ENCODE results near the gene NCOA3.

NCOA3 gene

DNA sequence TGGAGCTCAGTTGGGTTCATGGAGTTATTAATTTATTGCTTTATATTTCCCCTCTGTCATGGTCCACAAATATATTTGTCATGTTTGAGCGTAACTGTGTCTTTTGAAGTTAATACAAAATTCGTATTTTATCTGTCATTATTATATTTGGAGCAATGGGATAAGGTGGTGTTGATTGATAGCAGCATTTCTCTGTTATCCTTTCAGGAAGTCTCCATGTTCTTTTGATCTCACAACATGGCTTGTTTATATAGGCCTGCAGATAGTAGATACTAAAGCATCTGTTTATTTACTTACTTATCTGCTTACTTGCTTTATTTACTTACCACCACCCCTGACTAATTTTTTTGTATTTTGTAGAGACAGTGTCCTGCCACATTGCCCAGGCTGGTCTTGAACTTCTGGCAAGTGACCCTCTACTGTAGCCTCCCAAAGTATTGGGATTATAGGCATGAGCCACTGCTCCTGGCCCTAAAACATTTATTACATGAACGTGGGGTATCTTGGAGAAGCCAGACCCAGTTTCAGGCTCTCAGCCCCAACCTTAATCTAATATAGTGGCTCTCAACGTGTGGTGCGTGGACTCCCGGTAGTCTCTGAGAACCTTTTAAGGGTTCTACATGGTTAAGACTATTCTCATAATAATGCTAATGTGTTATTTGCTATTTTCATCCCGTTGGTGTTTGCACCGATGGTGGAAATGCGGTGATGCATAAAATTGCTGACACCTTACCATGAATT lies 104.2 kb downstream of the NCOA3 start:
- no peak for DNase-seq

DNA sequence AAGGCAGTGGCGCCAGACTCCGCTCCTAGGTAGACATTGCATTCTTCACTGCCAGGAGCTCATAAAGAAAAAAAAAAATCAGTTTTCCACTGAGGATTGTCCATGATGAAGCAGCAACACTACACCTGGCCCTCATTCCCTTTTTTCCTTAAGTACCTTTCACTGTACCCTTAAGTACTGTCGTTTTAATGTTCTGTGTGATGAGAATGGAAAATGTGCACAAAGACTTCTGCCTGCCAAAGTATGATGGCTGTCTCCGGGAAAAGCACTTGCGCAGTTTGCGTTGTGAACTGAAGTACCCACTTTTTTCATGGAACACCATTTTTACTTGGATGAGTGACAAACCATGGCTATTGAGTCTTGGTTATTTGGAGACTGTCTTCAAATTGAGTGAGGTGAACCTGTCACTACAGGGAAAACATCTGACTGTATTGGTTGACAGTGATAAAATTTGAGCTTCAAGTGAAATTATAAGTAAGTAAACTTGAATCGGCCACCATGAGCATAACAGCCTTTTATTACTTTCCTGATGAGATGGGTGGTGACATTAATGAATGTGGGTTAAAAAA lies 104.8 kb downstream of the NCOA3 start:
- DNase-seq, result no peak

DNA sequence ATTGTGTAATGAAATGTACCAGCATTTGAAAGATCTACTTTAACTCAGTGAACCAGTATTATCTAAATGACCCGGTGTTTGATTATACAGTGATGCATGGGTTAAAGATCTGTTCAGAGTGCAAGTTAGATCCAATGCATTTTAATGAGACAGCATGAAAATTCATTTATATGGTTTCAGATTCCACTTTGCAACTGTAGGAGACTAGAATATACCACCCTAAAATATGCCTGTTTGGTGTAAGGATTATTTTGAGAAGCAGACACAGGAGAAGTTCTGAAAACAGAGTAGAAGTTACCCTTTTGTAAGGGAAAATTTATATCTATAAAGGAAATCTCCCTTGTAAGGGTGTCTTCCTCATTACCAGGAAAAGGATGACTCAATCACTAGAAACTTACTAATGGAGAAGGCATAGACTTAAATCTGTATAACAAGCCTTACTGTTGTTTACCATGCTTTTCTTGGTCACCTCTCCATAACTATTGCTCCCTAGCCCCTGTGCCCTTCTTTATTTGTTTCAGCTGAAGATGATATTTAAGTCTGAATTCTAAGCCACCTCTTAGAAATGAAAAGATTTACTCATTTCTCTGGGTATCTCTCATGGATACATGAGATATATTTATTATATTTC lies 105.4 kb downstream of the NCOA3 start:
- peak; percentile 54 for DNase-seq

DNA sequence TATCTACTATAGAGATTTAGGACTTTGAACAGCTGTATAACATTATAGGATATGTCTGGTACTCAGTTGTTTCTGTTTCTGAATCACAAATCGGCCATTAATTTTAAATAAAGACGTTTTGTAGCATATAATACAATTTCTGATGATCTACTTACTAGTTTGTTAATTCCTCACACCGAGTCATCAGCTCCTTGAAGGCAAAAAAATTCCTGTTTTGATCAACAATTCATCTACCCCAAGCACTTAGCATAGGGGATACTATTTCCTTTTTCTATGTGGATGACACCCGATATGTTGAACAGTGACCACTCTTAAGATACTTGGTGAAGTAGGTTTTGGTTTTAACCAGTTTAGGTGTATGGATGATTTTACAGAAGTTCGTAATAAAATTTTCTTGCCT lies 107.3 kb downstream of the NCOA3 start:
- no peak for DNase-seq

DNA sequence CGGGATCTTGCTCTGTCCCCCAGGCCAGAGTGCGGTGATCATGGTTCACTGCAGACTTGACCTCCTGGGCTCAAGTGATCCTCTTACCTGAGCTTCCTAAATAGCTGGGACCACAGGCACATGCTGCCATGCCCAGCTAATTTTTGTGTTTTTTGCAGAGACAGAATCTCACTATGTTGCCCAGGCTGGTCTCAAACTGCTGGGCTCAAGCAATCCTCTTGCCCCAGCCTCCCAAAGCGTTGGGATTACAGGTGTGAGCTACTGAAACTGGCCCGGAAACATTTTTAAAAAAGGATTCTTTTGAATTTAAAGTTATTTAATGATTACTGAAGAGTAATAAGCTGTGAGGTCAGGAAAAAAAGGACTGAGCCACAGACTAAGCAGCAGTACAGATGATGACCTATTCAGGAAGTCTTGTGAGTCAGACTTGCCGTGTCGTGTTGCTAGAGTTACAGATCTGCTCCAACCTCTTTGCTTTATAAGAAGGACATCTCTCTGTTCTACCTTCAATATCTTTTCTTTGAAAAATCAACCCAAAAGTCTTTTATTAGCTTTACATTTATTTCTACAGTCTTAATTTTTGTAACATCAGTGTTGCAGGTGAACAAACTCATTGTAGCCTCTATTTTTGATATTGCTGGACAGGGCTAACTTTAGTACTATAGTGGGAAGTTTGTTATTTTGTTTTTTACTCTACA lies 108.7 kb downstream of the NCOA3 start:
- DNase-seq, result peak; percentile 67

DNA sequence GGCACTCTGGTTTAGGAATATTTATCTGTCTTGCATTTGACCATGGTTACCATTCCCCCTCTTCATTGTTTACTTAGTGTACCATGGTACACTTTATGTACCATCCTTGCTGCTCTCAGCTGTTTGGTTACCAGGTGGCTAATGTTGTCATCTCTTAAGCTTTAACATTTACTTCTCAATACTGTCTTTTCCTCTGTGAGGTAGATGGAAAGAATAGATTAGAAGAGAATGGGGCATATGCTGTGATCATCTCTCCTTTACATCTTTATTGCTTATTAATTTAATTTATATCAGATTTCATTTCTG lies 109.2 kb downstream of the NCOA3 start:
- no peak for DNase-seq

DNA sequence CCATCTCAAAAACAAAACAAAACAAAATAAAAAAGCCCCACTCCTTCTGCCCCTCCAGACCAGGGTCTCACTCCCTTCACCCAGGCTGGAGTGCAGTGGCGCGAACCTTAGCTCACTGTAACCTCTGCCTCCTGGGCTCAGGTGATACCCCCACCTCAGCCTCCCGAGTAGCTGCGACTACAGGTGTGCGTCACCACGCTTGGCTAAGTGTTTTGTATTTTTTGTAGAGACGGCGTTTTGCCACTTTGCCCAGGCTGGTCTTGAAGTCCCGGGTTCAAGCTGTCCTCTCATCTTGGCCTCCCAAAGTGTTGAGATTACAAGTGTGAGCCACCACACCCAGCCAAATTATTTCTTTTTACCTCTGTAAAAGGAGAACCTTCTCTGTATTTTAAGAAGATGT lies 110.1 kb downstream of the NCOA3 start:
- no peak for DNase-seq

DNA sequence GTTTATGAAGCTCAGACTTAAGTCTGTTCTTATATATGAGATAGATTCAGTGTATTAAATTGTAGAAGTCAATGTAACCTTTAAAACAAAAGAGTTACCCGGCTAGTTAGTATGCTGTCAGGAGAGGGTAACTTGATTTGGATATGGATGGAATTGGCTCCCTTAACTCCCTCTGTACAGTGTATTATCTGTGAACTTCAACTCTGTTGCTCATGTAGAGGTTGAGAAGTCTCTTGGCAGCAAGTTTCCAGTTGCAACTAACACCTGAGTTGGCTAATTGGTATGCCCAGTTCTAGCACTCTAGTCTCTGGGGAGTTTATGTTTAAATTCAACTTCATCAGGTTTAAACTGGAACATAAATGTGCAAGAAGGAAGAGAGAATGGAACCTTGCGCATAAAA lies 111.0 kb downstream of the NCOA3 start:
- no peak for DNase-seq

DNA sequence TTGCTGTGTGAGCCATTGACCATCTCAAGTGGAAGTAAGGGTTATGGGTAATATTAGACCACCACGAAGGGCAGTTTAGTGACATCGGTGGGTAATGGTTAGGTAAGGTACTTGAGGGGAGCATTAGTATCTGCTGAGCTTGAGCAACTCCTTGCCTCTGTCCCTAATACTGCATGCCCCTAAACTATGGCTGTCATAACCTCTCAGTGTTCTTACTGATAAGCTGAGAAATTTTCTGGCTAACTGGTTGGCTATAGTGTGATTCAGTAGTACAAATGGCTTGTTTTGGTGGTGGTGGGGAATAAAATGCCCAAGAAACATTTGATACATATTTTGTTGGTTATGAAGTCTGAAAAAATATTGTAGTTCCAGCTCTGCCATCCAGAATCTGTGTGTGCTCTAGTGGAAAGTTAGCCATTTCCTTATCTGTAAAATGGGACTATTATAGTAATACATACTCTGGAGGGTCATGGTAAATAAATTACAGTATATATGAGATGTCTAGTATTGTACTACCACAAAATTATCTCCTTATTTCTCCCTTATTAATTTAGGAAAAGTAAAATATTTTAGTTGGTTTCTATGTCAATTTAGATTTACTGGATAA lies 113.1 kb downstream of the NCOA3 start:
- no peak for DNase-seq

DNA sequence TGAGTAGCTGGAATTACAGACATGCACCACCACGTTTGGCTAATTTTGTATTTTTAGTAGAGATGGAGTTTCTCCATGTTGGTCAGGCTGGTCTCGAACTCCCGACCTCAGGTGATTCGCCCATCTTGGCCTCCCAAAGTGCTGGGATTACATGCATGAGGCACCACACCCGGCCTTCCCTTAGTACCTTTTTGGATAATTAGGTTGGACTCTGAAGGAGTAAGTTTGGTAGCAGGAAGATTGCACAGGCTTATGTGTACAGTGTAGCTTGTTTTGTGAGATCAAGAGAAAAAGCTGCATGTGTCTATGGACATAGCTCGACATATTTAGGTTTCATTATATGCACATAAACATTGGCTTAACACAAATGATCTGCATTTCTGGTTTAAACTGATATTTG lies 116.8 kb downstream of the NCOA3 start:
- DNase-seq, result no peak

DNA sequence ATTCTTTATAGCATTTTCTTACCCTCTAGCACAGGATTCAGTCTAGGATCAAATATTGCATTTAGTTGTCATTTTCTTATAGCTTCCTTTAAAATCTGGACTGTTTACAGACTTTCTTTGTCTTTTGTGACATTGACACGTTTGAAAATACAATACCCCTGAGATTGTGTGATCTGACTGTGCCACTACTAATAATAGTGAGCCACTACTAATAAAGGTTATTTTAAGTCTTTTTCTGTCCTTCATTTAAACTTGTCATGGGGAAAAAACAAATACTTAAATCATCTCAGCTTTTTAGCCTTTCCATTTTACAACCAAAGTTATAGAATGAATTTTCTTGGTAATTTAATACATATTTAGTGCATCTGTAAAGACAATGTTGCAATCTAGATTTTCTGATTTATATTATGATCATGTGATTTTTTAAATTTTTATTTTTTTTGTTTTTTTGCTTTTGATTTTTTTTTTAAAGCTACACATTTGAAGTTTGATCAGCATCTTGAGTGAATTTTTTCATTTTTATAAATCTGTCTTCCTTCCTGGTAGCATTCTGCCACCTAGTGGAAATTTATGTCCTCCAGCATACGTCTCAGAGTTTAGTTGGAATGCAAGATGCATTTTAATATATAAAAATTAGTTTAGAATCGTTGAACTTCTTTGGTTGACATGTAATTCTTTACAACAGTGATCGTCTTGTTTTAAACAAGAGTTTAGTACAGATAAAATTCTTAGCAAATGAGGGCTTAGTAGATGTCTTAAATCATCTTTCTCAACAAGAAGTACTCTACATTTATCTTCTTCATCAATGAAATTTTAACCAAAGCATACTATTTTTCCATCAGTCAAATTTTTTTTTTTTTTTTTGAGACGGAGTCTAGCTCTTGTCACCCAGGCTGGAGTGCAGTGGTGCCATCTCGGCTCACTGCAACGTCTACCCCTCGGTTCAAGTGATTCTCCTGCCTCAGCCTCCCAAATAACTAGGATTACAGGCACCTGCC lies 119.4 kb downstream of the NCOA3 start:
- DNase-seq, result peak; percentile 85

DNA sequence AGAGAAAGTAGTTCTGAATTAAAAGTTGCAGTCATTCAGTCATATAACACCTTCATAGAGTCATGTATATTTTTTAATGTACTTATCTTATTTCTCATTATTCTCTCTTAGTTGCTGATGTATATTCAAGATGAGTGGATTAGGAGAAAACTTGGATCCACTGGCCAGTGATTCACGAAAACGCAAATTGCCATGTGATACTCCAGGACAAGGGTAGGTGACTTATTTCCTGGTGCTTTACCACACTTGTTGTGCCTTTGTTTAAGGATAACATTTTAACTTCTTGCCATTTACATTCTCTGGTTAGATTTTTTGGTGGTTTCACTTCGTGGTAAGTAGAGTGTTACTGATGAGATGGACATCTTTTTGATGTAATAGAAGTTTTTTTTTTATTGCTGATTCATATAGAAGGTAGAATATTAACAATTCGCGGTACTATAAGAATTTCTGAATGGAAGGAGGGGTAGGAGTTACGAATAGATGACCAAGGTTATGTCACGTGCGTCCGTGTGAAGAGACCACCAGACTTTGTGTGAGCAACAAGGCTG lies 120.5 kb downstream of the NCOA3 start:
- no peak for DNase-seq

DNA sequence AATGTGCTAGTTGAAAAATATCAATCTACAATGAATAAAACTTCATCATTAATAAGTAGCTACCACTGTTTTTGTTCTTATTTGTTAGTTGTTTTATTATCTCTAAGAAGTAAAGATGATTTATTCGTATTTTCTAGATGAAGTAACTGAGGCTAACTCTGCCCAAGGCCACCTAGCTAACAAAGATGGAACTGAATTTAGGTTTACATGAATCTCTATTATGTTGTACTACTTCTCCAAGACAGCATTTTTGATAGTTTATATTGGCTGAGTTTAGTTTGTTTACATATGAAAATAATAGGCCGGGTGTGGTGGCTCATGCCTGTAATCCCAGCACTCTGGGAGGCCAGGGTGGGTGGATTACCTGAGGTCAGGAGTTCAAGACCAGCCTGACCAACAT lies 121.5 kb downstream of the NCOA3 start:
- DNase-seq, result no peak

DNA sequence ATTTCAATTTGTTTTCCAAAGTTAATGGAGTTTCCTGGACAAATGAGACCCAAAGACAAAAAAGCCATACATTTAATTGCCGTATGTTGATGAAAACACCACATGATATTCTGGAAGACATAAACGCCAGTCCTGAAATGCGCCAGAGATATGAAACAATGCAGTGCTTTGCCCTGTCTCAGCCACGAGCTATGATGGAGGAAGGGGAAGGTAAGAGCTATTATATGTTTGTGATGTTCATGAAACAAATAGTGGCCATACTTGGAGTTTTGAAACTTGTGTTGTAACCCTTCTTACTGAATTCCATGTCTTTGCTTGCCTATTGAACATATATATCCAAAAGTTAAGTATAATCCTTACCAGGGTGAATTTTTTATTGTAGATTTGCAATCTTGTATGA lies 125.9 kb downstream of the NCOA3 start:
- no peak for DNase-seq

DNA sequence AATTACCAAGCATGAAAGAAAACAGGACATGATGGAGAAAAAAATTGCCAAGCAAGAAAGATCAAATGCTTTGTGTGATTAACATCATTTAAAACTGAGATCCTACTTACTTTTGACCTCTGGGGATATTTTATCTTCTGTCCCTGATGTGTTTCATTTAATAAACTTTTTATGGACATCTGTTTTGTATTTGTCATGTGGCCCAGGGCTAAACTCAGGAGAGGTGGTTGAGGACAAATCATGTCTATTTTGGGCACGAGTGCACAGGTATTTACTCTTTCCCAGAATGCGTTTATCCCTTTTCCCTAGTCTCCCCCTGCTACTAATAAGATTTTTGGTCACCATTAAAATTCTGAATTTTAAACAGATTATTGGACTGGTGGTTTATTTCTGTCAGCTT lies 128.2 kb downstream of the NCOA3 start:
- DNase-seq, result no peak

DNA sequence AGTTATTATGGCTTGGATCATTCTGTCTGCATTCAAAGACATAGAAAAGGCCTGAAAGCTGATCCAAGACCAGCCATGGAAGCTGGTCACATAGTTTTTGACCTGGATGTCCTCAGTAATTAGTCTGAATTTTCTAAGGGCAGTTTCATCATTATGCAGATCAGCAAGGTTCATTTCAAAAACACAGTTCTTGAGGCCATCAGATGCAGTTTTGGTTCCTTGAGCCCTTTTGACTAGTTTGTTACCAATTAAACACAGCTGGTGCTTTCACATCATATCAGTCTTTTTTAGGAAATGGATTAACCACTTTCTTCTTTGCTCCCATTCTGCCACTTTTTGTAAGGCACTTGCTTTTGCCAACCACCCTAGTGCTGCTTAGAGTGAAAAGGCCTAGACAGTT lies 129.4 kb downstream of the NCOA3 start:
- DNase-seq, result no peak

DNA sequence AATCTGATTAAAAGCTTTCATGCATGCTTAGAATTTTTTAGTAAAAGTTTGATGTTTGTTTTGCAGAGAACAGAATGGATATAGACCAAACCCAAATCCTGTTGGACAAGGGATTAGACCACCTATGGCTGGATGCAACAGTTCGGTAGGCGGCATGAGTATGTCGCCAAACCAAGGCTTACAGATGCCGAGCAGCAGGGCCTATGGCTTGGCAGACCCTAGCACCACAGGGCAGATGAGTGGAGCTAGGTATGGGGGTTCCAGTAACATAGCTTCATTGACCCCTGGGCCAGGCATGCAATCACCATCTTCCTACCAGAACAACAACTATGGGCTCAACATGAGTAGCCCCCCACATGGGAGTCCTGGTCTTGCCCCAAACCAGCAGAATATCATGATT lies 133.6 kb downstream of the NCOA3 start:
- no peak for DNase-seq

DNA sequence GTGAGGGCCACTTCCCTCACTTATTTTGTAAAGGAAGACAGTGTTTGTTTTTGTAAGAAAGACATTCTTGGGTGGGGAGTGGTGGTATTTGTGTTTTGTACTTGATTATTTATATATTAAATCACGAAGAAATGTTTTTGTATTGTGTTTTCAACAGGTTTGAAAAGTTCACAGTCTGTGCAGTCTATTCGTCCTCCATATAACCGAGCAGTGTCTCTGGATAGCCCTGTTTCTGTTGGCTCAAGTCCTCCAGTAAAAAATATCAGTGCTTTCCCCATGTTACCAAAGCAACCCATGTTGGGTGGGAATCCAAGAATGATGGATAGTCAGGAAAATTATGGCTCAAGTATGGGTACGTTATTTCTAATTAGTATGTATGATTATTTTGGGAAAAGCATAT lies 137.2 kb downstream of the NCOA3 start:
- DNase-seq, result no peak

DNA sequence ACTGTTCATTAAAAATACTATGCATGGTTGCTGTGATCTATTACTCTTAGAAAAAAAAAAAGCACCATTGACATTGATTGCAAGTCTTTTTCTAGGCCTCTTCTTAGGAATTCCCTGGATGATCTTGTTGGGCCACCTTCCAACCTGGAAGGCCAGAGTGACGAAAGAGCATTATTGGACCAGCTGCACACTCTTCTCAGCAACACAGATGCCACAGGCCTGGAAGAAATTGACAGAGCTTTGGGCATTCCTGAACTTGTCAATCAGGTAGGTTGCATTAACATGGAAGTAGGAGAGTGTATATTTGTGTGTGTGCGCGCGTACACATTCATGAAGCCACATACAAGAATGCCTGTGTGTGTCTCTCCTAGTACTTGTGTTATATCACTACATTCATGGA lies 140.4 kb downstream of the NCOA3 start:
- DNase-seq, result no peak

DNA sequence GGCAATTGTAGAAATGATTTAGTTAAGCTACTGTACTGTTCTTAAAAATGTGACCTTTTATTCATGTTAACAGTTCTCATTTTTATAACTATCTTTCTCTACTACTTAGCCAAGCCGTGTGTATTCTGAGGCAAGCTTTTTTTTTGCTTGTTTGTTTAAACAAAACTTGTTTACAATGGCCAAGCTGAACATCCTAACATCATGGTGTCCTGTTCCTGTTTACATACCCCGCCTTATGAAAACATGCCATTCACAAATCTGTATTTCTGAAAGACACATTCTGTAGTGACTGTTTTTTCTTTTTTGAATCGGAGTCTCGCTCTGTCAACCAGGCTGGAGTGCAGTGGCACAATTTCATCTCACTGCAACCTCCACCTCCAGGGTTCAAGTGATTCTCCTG lies 140.9 kb downstream of the NCOA3 start:
- no peak for DNase-seq

DNA sequence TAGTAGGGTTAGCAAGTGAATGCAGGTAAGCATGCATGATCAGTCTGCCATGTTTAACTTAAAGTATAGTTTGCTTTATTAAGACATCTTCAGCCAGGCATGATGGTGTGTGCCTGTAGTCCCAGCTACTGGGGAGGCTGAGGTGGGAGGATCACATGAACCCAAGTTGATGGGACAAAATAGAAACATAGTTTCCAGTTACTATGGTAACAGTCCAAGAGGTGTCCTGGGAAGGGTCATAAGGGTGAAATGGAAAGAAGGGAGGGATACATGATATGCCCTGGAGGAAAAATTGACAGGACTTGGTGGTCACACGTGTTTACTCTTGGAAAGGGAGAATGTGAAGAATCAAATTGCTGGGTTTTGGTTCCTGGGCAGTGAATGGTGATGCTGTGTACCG lies 143.9 kb downstream of the NCOA3 start:
- no peak for DNase-seq

DNA sequence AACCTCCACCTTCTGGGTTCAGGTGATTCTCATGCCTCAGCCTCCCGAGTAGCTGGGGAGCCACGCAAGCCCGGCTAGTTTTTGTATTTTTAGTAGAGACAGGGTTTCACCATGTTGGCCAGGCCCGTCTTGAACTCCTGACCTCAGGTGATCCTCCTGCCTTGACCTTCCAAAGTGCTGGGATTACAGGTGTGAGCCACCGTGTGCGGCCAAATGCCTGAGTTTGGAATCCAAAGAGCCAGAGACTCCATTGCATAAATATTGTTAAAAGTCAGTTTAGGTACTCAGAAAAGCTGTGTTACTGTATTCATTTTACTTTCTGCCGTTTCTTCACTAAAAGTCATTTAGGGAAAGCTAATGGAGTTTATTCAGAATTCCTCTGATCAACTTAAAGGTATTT lies 146.3 kb downstream of the NCOA3 start:
- DNase-seq, result no peak

Measured in hematopoietic multipotent progenitor cell treated with erythropoietin and hydrocortisone succinate and interleukin-3 and kit ligand, for 6 days (in vitro differentiated cells).